Measurements from ENCODE around the gene PPP2R3C.
A peak's percentile ranks its signal among the peaks of the same experiment; 100 is the strongest.
"Not testable (repeated sequence)": the region's sequence is repeated elsewhere in the genome, so short reads cannot be mapped to it uniquely, and the experiment has no call there.

PPP2R3C gene

GRCh38 chr14:35046048-35046750 lies 75.6 kb downstream of the PPP2R3C start, which contains the start of gene FAM177A1:
TSS of gene FAM177A1 (plus strand) at chr14:35046272. CDS start at chr14:35046464, 192 bp downstream.
- TF ChIP-seq, protein P1, sequence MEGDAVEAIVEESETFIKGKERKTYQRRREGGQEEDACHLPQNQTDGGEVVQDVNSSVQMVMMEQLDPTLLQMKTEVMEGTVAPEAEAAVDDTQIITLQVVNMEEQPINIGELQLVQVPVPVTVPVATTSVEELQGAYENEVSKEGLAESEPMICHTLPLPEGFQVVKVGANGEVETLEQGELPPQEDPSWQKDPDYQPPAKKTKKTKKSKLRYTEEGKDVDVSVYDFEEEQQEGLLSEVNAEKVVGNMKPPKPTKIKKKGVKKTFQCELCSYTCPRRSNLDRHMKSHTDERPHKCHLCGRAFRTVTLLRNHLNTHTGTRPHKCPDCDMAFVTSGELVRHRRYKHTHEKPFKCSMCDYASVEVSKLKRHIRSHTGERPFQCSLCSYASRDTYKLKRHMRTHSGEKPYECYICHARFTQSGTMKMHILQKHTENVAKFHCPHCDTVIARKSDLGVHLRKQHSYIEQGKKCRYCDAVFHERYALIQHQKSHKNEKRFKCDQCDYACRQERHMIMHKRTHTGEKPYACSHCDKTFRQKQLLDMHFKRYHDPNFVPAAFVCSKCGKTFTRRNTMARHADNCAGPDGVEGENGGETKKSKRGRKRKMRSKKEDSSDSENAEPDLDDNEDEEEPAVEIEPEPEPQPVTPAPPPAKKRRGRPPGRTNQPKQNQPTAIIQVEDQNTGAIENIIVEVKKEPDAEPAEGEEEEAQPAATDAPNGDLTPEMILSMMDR (IDR thresholded peaks at IDR 0.05; ENCODE audit: insufficient read depth, low read length, missing control alignments) = no peak
- DNase-seq (ENCODE audit: low read depth, low spot score) = peak; percentile 62
- peak within 1 kb of the TSS; percentile 84 for H3K4me3 ChIP-seq (ENCODE audit: low read depth, low read length)
- POLR2A ChIA-PET = interaction anchor here (0.6 to 1.4 kb wide), 5 partner anchors 11 to 75 kb away, joined by 3 to 9 read pairs (median 4); partner anchors contain the start of genes PPP2R3C and SRP54
- CTCF ChIA-PET = interaction anchor here (1.1 to 1.8 kb wide), 2 partner anchors 21 to 25 kb away, joined by 3 to 5 read pairs; no protein-coding TSS in a partner anchor

DNA sequence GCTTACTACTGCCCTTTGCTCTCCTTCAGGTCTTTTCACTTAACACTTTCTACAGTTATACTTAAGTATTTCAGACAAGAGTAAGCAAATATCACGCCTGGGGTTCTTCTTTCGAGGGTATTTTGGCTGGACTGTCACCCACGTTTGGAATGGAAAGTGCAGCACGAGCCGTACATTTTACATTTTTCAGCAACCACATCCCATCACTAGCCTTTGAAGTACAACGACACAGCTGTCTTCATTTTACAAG lies 76.1 kb downstream of the PPP2R3C start:
- POLR2A ChIA-PET = interaction anchor here (0.6 to 1.4 kb wide), 4 partner anchors 11 to 65 kb away, joined by 3 to 9 read pairs (median 4); partner anchors contain the start of gene SRP54
- H3K4me3 ChIP-seq (ENCODE audit: low read depth, low read length) = peak overlapping the region; percentile 84
- TF ChIP-seq, protein P1 (IDR thresholded peaks at IDR 0.05; ENCODE audit: insufficient read depth, low read length, missing control alignments) = no peak
- CTCF ChIA-PET = interaction anchor here (1.8 kb wide), 1 partner anchor 24 kb away, joined by 5 read pairs; no protein-coding TSS in a partner anchor
- DNase-seq (ENCODE audit: low read depth, low spot score) = no peak

DNA sequence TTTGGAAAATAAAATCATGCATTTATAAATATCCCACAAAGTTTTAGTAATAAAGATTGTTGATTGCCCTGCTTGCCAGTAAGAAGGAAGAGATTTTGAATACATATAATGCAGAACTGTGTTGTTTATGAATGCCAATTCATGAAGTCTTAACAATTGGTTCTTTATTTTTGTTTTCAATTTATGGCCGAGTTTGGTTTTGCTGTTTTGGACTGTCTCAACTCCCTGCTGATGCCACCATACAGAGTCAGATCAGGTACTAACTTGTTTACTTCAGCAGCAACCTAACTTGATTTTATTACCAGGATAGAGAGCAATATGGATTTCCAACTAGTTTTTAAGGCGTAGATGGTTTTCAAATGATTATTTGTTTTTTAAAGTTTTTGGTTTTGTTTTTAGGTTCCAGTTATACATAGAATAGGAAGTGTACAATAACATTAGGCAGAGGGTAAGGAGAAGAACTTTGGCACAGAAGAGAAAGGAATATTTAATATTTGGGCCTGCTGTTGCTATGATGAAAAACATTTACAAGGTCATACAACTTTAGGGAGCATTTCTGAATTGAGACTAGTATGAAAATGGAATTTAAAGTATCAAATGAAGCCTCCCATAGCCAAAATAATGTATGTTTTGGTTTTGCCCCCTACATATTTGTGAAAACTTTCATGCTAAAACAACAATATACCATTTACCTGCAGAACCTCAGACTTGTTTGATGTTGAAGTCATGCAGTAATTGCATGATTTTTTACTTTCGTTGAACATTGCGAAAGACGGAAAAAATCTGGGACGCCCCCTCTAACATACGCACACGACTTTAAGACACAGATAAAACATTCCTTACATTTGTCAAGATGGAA lies 76.6 kb downstream of the PPP2R3C start:
- ChIA-PET CTCF (interaction anchor here (1.8 kb wide), 1 partner anchor 24 kb away, joined by 5 read pairs; no protein-coding TSS in a partner anchor), POLR2A (interaction anchor here (0.7 to 1.4 kb wide), 3 partner anchors 10 to 64 kb away, joined by 4 to 9 read pairs (median 4); partner anchors contain the start of gene SRP54)
- H3K4me3 ChIP-seq (ENCODE audit: low read depth, low read length) = peak overlapping the region; percentile 84
- TF ChIP-seq, protein P1 (IDR thresholded peaks at IDR 0.05; ENCODE audit: insufficient read depth, low read length, missing control alignments) = no peak
- DNase-seq (ENCODE audit: low read depth, low spot score) = no peak

DNA sequence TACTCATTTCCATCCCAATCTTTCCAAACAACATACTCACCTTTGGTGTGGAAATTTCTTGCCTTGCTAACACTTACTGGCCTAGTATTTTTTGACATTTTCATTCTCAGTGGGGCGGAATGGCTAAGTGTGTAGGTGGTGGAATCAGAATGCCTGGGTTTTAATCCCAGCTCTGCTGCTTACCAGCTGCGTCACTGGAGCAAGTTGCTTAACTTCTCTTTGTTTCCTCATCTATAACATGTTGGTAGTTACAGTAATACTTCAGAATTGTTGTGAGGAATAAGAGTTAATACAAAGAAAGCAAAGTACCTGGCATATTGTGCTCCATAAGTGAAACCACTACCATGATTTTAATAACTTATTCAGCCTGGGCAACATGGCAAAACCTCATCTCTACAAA lies 78.7 kb downstream of the PPP2R3C start:
- TF ChIP-seq, protein P1 (IDR thresholded peaks at IDR 0.05; ENCODE audit: insufficient read depth, low read length, missing control alignments) = no peak
- H3K4me3 ChIP-seq (ENCODE audit: low read depth, low read length) = no peak overlapping the region
- ChIA-PET POLR2A (interaction anchor here (0.6 kb wide), 1 partner anchor 21 kb away, joined by 3 read pairs; no protein-coding TSS in a partner anchor), CTCF (interaction anchor here (1.2 to 2.0 kb wide), 3 partner anchors 27 to 377 kb away, joined by 3 to 5 read pairs (median 3); no protein-coding TSS in a partner anchor)
- DNase-seq (ENCODE audit: low read depth, low spot score) = no peak

GRCh38 chr14:35042632-35043031 lies 79.2 kb downstream of the PPP2R3C start:
- H3K4me3 ChIP-seq (ENCODE audit: low read depth, low read length) = no peak overlapping the region
- ChIA-PET CTCF (interaction anchor here (1.2 to 2.0 kb wide), 3 partner anchors 27 to 377 kb away, joined by 3 to 5 read pairs (median 3); no protein-coding TSS in a partner anchor), POLR2A (interaction anchor here (0.6 kb wide), 1 partner anchor 22 kb away, joined by 3 read pairs; no protein-coding TSS in a partner anchor)
- TF ChIP-seq, protein P1 (IDR thresholded peaks at IDR 0.05; ENCODE audit: insufficient read depth, low read length, missing control alignments) = no peak
- no peak for DNase-seq (ENCODE audit: low read depth, low spot score)

GRCh38 chr14:35038312-35038711 lies 83.5 kb downstream of the PPP2R3C start:
- POLR2A ChIA-PET; H3K4me3 ChIP-seq (ENCODE audit: low read depth, low read length); CTCF ChIA-PET; DNase-seq (ENCODE audit: low read depth, low spot score): not testable (repeated sequence)
